ENCODE measurements around the gene PIGL. TPM values are rescaled to one million over a fixed set of nuclear protein-coding genes. Genes with fewer than 3 reads are reported as not detected.
"Not testable (repeated sequence)": the region's sequence is repeated elsewhere in the genome, so short reads cannot be mapped to it uniquely, and the experiment has no call there.

Gene PIGL
- polyA plus RNA-seq, 3 donors = 22.0 to 44.5 (median 41.7) TPM

DNA sequence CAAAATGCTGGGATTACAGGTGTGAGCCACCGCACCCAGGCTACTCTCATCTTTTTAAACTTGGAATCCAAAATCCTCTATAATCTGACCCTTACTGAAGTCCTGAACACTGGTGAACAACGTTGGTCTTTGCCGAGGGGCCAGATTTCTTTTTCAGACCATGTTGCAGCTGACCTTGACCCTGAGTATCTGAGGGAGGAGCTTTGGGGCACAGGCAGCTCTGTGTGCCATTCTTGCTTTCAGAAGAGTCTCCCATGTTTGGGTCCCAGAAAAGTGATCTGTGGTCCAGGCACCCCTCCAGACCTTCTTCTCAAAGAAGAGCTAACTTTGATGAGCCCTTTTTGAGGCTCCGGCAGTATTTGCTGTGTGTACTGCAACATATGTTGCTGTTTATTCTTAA is 85.8 kb downstream of the PIGL start:
- no peak for DNase-seq

DNA sequence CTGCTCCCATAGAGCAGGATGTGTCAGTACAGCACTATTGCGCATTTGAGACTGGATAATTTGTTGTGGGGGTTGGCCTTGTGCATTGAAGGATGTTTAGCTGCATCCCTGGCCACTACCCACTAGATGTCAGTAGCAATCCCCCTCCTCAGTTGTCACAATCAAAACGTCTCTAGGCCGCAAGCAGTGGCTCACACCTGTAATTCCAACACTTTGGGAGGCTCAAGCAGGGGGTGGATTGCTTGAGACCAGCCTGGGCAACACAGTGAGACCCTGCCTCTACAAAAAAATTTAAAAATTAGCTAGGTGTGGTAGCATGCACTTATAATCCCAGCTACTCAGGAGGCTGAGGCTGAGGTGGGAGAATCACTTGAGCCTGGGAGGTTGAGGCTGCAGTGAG is 87.8 kb downstream of the PIGL start:
- DNase-seq = peak; percentile 29

DNA sequence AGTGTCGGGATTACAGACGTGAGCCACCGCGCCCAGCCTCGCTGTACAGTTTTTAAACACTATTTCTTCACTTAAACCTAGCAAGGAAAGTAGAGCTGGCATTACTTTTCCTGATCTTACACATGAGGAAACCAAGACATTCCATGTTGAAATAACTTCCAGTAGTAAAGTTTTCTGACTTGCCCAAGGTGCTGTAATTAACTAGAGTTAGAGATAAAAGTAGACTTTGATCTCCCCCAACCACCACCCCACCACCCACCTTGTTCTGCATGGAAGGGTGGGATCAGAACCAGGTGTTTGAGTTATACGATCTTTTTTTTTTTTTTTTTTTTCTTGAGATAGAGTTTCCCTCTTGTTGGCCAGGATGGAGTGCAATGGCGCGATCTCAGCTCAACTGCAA is 89.2 kb downstream of the PIGL start:
- no peak for DNase-seq

DNA sequence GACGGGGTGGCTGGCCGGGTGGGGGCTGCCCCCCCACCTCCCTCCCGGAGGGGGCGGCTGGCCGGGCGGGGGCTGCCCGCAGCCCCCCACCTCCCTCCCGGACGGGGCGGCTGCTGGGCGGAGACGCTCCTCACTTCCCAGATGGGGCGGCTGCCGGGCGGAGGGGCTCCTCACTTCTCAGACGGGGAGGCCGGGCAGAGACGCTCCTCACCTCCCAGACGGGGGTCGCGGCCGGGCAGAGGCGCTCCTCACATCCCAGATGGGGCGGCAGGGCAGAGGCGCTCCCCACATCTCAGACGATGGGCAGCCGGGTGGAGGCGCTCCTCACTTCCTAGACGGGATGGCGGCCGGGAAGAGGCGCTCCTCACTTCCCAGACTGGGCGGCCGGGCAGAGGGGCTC is 95.1 kb downstream of the PIGL start:
- not testable (repeated sequence) for DNase-seq

DNA sequence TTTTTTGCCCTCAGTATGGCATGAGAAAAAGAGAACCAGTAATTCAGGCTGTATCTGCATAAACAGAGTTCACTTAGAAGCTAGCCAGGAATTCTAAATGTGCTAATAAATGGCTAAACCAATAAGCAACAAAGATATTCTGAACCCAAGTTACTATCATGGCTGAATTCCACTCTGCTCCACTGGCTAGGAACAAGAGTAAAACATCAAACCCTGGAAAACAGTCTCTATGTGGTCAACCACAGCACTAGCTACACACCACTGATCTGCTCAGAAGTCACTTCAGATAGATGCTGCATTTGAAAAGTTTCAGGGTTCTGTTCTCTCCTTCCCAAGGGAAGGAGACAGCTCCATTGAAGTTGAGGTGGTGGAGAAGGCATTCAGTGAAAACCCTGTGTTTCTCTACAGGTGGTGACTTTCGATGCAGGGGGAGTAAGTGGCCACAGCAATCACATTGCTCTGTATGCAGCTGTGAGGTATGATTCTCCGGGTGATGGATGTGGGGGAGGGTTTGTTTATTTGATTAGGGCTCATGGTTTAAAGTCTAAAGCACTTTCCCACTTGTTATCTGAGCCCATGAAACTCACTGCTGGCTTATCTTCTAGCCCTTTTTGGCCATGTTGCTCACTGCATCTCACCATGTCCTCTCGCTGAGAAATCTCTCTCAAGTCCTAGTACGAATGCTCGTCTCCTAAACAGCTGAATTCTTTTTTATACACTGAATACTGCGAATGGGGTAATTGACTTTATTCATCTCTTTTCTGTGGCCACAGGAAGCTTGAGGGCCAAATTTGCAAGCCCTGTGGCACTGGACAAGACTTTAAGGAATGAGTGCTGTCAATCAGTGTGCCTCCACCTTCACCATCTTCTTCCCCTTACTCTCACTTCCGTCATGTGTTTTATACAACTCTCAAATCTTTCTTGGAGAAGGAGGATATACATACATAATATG is 96.4 kb downstream of the PIGL start:
- DNase-seq = peak; percentile 15

DNA sequence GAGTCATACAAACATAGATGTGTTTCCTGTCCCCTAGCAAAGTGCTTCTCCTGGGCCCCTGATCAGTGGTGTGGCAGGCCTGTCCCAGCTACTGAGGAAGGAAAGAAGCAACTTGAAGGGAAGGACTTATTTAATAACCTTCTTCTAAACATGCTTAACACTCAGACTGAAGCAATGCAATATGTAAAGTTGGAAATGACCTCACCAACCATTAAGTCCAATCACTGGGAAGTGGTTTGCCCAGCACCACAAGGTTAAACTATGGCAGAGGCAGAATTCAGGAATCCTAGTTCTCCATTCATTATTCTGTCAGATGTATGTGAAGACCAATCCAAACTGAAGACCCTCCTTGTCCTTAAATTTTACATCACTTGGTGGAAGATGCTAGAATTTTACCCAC is 97.2 kb downstream of the PIGL start:
- DNase-seq = no peak

DNA sequence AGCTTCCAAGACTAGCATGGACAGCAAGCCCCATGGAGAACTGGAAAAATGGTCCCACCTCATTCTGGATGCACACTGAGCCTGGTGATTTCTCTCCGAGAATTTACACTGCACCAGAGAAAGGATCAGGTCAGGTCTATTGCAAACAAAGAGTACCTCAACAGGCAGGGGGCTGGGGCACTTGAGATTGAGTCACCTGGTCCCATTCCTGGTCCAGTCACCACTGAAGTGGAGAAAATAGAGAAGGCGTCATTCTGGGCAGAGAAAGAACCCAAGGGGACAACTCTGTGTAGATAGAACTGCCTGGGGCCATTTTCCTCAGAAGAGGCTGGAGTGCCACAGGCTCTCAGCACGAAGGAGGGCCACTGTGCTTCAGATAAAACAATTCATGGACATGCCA is 97.8 kb downstream of the PIGL start:
- DNase-seq = no peak

DNA sequence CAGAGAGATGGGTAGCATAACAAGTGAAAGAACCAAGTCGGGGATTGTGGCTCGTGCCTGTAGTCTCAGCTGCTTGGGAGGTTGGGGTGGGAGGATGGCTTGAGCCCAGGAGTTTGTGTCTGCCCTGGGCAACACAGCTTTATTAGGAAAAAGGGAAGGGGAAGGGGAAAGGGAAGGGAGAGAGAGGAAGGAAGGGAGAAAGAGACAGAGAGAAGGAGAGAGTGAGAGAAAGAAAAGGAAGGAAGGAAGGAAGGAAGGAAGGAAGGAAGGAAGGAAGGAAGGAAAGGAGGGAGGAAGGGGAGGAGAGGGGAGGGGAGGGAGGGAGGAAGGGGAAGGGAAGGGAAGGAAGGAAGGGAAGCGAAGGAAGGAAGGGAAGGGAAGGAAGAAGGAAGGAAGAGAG is 103.0 kb downstream of the PIGL start:
- no peak for DNase-seq

DNA sequence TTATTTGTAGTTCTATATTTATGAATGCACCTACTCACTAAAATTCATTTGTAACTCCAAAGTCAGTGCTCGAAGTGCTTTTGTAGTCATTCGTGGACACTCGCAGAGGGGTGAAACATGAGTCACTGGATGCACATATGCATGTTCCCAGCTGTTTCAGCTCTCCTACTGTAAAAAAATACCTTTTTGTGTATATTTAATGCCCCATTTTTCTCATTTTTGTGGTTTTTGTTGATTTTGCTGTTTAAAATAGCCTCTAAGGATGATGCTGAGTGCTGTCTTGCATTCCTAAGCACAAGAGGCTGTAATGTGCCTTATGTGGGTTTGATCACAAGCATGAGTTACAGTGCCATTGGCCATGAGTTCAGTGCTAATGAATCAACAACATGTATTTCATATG is 105.6 kb downstream of the PIGL start:
- no peak for DNase-seq

DNA sequence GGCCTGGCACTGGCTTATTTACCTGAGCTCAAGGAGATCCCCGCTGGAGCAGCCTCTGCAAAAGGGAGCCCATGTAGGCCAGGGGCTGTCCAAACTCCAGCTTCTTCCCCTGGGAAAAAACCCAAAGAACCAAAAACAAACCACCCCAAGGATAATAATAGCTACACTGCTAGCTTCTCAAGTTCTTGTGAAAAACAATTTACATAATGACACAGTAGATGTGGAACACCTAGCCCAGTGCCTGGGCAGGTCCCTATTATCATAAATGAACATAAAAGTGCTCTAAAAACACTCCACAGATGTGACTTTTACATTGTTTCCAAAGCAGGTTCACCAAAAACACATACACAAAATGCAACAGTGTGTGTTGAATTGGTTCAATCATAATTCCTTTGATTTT is 109.0 kb downstream of the PIGL start:
- no peak for DNase-seq

DNA sequence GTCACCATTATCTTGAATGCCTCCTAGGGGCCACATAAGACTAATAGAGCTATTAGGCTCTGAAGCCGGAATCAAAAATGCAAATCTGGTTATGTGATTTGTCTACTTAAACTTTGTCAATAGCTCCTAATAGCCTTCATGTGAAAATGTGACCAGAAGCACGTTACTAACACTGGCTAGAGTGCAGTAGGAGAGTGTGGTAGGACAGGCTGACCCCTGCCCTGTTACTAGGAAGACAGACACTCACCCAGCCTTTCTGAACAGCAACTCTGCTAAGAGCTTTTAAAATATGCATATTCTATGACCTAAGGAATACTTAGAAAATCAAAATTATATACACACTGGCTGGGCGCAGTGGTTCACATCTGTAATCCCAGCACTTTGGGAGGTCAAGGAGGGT is 110.0 kb downstream of the PIGL start:
- no peak for DNase-seq

DNA sequence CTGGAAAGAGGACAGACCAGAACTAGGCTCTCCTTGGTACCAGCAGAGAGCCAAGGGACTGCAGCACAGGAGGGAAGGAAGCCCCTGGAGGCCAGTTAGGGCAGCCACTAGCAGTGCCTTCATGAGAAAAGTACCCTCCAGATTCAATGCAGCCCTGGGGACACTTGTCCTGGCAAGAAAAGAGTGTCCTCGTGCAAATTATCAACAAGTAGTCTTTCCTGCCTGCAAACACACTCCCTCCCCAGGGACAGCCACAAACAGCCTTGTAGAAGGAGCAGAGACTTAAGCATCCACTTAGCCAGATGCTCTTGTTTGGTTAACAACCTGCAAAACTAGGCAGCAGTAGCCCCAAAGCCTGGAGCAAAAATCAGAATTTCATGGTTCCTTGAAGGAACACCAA is 112.0 kb downstream of the PIGL start:
- DNase-seq = no peak

DNA sequence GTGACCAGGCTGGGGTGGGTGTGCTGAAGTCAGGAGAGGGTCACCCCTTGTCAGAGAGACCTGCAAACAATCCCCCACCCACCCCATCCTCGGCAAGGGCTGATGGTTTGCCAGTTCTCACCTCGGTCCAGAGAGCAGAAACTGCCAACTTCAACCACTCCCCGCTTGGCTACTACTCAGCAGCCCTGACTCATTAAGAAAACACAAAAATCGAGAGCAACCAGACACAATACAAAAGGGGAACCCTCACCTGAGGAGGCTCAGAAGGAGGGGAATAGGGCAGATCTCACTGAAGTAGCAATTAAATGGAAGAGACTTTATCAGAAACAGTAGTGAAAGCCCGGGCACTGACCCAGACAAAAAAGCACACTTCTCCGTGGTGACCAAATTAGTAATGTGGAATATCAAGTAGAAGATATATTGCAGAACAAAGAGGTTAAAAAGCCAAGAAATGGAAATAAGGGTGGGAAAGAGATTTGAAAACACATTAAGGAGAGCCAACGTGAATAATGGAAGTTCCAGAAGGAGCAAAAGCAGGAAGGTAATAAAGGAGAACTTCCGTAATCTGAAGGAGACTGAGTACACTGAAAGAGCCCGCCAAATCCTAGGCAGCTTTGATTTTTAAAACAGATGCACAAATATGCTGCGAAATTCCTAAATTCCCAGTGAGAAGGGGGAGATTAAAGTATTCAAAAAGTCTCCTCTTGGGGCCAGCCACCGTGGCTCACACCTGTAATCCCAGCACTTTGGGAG is 112.7 kb downstream of the PIGL start:
- DNase-seq = no peak

DNA sequence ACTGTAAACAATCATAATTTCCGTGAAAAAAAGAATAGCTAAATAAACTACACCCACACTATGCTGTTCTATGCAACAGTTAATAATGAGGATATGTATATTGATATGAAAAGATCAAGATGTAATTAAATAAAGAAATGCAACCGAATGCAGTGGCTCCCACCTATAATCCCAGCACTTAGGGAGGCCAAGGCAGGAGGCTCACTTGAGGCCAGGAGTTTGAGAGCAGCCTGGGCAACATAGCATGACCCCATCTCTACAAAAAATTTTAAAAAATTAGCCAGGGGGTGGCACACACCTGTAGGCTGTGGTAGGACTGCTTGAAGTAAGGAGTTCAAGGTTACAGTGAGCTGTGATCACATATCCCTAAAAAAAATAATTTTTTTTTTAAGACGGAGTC is 121.4 kb downstream of the PIGL start:
- DNase-seq = no peak

DNA sequence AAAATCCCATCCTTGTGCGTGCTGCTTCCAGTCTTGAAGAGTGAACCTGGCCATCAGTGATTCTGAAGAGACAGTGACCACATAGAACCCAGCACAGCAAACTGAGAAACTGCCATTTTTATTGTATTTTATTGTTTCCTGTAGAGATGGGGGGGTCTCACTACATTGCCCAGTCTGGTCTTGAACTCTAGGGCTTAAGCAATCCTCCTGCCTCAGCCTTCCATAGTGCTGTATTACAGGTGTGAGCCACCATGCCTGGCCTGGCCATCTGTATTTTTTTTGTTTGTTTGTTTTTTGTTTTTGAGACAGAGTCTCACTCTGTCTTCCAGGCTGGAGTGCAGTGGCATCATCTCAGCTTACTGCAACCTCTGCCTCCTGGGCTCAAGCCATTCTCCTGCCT is 122.4 kb downstream of the PIGL start:
- DNase-seq = no peak

DNA sequence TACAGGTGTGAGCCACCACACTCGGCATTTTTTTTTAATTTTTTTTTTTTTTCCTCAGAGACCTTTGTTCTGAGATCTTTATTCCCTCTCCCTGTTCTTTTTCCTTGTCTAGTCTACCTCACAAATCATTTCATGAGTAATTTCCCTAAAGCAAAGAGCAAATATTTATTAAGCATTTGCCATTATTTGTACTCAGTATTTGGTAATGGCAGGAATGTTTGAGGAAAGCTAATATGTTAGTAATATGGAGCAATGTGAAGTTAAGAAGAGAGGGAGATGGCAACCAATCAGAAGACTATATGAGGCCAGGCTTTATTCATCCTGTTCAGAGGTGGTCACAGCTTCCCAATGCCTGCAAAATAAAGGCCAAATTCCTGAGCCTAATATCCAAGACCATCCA is 122.9 kb downstream of the PIGL start:
- DNase-seq = no peak

DNA sequence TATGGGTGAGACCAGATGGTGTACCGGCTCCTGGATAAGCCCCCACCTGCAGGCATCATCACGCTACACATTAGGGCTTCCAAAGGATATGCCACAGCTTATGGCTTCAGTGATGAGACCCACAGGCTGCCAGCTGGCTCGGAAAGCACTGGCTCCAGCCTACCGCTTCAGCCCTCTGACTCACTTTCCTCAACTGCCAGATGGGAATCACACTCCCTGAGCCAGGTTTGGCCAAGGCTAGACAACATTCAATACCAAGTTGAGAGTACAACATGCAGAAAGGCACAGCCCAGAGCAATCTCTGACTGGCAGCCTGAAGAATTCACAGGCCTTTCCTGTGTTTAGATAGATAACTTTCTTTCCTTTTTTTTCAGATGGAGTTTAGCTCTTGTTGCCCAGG is 126.0 kb downstream of the PIGL start:
- DNase-seq = no peak

DNA sequence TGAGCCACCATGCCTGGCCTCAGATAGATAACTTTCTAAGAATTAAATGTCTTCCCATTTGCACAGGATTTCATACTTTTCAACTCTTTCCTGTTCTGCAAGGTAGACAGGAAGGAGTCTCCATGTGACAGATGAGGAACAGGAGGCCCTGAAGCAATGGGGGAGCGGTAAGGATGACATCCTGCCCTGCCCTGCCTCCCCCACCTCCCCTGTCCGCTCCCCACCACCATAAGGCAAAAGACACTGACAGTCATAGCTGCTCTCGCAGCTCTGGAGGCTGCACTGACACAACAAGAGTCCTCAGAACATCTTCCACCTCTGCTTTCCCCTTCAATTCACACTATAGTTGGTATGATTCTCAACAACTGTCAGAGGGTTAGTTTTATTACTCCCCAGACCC is 126.6 kb downstream of the PIGL start:
- no peak for DNase-seq

DNA sequence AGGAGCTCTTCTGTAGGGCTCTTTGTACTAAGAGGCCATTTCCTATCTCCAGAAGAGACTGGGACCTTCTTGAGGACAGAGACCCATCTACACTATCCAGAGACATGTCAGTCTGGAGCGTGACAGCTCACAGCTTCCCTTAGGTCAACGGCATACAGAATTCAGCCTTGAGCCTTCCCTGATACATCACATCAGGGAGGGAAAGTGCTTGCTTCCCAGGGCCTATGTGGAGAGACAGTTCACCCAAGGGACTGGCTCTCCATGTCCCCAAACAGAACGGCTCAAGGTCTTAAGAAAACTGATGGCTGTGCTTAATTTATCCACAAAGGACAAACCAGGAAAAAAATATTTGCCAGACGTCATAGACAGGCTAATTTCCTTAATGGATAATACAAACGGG is 128.6 kb downstream of the PIGL start:
- no peak for DNase-seq

DNA sequence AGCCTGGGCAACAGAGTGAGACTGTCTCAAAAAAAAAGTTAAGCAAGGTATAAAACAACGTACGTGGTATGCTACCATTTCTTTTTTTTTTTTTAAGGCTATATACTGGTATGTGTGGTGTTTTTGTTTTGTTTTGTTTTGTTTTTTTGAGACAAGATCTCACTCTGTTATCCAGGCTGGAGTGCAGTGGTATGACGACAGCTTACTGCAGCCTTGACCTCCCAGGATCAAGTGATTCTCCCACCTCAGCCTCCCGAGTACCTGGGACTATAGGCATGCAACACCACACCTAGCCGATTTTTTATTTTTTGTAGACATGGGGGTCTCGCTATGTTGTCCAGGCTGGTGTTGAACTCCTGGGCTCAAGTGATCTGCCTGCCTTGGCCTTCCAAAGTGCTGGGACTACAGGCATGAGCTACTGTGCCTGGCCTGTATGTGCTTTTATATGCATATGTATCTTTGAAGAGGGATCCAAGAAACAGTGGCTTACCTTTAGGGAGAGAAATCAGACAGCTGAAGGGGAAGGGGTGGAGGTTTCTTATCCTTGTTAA is 129.8 kb downstream of the PIGL start:
- DNase-seq = no peak

DNA sequence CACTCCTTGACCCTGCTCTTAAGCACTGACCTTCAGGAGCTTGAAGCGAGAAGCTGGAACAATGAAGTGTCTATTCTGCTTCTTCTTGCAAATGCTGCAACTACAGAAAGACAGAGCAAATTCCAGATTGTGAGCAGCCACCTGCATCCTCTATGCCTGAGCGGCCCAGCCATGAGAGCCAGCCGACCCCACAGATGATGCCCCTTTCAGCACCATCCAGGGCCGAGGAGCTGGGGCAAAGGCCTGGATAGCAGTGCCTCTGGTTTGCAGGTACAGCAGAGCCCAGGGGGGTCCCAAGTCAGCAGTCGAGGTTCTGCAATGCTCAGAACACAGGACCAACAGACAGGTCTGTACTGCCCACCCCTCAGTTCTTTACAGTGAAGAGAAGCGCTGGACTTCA is 131.6 kb downstream of the PIGL start:
- DNase-seq = no peak

DNA sequence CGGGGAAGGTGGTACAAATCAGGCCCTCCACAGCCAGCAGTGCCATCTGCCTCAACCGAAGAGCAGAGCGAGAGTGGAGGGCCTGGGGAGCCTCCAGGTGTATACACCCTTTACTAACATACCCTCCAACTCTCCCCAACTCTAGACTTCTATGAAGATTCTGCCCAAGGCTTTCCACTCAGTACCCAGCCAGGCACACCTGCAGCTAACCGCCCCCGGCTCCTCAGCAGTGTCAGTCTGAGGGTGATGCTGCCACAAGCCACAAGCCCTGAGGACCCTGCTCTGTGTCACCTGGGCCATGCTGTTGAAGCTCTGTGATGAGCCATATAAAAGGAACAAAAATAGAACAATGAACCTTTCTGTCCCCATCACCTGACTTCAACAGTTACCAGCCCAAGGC is 132.4 kb downstream of the PIGL start:
- DNase-seq = no peak

DNA sequence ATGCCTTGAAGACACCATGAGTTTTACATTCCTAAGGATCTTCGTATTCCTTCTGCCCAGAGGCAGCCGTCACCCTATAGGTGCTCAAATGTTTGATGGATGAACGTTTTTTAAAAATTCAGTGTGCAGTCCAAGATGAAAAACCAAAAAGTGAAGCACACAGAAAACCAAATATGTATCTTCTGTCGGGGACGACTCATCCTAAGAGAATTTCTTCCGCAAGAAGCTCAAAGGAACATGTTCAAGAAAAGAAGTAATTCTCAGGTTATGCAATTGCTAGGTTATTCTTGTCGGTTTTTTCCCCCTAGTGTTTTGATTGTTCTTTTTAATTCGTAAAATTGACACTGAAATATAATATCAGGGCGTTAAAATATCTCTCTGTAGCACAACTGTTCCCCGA is 134.8 kb downstream of the PIGL start:
- no peak for DNase-seq

Data from renal pelvis (tissue), 4 donors.